OCI-LY7 (cell line): ENCODE measurements around the gene NXPE4.

Experiments used
- CTCF ChIP-seq: fragments of 200-600 bp; sonication (generic); conservative IDR thresholded peaks from 2 replicates; pipeline ENCODE4 v1.5.1; 2014; ENCODE audit warnings: mild to moderate bottlenecking, antibody characterized with exemption, low read length, moderate library complexity, mixed read lengths
- EZH2phosphoT487 ChIP-seq: fragments of 200-600 bp; sonication (generic); IDR thresholded peaks from 2 replicates; pipeline ENCODE4 v1.6.1; 2018; ENCODE audit warnings: low read depth, borderline replicate concordance, mild to moderate bottlenecking, mixed run types, antibody characterized with exemption, low read length, moderate library complexity, mixed read lengths

- TF ChIP-seq CTCF (no peak), EZH2phosphoT487 (no peak)
These were observed 29.7 kb upstream of the NXPE4 start for GRCh38 chr11:114625294-114625693.
